Hippocampal formation (tissue), 2 donors: Measurements from ENCODE around the gene E2F2.

ENCODE experiments used
- DNase-seq, 2 donors: peaks; one replicate each; lab custom pipeline; 2025; lab: John Stamatoyannopoulos, UW

Gene E2F2

GRCh38 chr1:23562137-23562876, 31.3 kb upstream of the E2F2 start:
- DNase-seq, result peak; percentile 87 to 89

DNA sequence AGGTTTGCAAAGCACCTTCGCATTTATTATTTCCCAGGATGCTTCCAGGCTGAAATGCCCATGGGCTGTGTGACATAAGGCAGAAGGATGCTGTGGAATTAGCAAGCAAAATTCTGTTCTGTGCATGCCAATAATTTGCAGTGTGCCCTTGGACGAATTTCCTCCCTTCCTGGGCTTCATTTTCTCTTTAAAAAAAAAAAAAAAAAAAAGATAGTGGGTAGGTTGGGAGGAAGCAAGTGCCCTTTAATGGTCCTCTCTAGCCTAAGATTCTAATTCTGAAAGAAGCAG, 30.7 kb upstream of the E2F2 start:
- no peak for DNase-seq

DNA sequence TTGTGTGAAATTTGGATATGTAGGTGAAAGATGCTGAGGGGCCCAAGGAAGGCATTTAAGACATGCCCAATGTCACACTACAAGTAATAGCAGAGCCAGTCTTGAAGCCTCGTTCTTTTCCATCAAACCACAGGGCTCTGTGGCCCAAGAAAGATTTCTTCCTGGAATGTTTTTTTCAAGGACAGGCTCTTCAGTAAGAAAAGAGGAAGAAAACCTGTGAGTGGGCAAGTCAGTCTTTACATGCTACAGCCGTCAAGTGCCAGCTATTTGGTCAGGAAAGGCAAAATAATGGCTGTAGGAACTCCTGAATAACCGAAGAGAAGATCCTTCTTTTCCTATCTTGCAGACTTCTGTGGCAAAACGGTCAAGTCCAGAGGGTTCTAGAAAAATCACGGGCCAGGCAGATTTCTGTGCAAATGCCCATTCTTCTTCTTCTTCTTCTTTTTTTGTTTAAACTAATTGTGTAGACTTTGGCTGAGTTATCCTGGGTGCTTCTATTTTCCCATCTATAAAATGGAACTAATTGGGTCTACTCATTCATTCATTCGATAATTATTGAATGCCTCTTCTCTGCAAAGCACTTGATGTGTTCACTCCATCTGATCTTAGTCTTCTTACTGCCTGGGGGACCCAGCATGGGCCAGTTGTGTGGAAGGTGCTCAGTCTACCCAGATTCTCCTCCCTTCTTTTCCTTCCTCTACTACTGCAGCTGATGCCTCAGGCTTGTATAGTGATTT, 30.2 kb upstream of the E2F2 start:
- DNase-seq, result no peak

DNA sequence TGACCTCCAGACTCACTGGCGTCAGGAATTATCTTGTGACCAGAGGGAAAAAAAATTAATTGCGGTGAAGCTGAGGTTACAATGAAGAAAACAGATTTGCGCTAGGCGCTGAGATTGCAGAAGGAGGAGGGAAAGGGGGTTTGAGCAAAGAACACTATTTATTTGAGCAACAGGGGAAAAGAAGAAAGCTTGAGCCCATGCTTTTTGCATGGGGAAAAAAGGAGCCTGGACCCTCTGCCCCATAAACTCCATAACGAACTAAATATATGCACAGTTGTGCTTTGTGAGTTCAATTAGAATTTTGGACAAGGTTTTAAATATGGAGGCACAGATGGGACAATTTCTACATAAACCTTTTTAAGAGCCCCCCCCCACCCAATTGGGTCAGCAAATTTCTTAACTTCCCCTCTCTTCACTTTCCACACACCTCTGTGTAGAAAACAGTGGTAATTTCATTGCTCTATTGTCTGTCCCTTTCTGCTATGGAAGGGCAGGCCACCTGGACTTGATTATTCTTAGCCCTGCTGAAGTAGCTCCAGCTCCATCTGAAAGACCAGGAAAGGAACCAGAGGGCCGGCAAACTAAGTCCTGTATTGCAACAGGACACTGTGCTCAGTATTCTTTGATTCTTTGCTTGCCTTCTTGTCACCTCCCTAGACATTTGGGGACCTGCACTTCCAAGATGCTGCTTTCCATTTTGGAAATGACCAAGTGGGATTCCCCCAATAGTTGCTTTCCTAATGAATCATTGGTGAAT, 29.1 kb upstream of the E2F2 start:
- no peak for DNase-seq

DNA sequence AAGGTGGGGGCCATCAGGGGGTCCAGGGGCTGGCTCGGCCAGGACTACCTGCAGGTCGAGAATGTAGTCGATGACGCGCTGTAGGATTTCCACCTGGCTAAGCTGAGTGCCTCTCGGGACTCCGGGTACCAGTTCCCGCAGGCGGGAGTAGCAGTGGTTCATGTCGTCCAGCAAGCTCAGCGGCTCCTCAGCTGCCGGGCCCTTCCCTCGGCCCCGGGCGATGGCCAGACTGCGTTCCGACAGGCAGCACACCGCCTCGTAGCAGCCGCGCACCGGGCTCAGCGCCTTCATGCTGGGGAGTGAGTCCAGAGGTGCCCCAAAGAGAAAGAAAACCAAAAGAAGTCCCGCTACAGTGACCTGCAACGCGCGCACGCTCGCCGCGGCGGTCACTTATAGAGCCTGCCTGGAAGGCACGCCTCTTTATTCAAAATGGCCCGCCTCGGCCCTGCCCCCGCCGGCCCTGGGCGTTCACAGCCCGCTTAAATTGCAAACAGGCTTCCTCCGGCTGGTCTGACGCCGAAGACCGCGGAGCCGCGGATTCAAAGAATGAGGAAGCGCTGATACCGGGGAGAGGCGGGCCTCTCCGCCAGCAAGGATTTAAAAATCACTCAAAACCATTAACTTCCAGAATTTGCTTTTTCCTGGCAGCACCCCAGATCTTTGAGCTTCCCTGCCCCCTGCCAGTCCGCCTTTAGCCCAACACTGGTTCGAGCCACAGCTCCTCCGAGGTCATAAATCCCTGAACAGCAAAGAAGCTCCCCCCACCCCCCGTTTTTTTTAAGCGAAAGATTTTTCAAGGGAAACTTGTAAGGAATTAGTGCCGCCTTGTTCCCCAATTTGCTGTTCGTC, 28.3 kb upstream of the E2F2 start, which contains the start of gene ID3:
Gene ID3 (minus strand): TSS at position 366 of the 849 bp plus-strand sequence. CDS start 75 bp downstream, at position 291.
- DNase-seq, result peak; percentile 83 to 87

DNA sequence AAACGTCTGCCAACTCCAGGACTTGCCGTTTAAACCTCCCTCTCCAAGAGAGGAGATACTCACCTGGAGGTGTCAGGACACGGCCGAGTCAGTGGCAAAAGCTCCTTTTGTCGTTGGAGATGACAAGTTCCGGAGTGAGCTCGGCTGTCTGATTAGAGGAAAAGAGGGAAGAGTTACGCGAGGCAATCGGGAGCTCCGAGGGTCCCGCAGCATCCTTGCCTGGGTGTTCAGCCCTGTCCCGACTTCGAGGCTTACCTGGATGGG, 27.8 kb upstream of the E2F2 start:
- DNase-seq, result no peak

DNA sequence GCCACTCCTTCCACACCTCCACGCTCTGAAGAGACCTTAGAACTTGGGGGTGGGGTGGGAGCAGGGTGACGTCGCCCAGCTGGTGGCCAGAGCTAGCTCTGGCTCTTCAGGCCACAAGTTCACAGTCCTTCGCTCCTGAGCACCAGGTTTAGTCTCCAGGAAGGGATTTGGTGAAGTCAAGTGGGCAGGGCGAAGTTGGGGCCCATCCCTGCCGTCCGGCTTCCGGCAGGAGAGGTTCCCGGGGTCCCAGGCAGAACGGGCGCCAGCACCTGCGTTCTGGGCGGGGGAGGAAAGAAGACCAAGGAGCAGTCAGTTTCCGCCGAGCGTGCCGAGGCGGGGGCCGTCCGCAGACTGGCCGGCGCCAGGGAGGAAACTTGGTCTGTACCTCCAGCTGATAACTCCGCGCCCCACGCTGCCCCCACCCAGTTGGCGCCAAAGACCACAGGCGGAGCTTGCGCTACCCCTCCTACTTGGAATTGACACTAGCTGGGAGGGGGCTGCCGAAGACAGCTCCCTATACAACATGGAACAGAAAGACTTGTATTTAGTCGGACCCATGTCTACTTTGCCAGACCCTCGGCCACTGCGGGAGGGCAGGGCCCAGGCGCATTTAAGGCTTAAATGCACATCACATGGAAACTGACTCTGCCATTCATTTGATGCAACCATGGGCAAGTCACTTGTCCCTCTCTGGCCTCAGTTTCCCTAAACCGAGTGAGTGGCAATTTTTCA, 27.3 kb upstream of the E2F2 start:
- no peak for DNase-seq

GRCh38 chr1:23557471-23558124, 26.6 kb upstream of the E2F2 start:
- no peak for DNase-seq

DNA sequence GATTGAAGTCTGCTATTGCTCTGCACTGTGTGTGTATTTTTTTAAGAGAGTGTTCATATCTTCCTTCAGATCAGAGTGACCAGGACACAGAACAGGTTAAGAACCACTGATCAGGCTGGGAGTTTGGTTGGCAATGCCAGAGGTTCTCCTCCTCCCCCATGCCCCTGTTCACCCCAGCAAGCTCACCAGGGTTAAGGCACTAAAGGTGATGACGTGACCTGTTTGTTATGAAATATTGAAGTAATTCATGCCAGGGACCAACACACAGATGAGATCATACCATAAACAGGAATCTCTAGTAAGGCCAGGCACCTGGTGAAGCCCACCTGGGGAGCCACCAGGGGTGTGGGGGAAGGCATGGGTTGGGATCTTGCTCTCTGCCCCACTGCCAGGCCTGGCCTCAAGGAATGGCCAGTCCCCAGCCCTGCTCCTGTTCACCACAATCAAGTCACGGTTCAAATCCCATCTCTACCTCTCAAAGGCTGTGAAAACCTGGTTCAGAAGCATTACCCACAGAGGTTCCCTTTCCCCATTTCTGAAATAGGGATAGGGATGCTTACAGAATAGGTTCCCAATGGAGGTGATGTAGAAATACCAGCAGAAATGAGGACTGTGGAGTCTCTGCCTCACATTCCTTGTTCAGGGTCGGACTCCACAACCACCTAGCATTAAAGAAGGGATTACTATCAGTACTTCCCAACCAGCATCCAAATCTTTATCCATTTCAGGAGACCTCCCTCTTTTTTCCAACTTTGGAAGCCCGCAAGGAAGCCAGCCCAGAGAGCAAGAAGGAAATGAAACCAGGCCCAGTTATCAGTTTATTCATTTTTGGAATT, 25.8 kb upstream of the E2F2 start:
- DNase-seq, result no peak

DNA sequence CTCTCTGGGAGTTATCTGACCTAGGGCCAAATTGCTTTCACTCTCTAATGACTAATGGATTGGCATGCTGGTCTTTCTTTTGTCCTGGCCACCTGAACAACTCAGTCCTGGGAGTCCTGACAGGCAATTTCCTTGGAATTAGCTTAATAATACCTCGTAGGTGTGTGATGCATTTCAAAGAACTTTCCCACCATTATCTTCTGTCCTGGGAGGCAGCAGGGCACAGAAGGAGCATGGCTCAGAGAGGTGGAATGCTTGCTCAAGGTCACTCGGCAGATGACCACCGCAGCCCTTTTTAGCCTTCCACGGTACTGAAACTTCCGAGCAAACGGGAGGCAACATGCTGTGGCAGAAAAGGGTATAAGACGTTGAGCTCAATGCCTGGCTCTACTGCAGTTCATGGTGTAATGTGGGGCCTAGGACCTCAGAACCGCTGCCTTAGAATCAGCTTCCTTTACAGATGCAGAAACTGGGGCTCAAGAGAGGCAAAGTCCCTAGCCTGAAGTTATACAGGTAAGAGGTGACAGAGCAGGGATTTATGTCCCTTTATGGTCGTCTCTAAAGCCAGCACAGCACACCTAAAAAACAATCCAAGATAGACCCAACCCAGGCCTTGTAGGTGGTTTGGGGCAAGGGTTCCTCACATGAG, 25.1 kb upstream of the E2F2 start:
- DNase-seq, result no peak

DNA sequence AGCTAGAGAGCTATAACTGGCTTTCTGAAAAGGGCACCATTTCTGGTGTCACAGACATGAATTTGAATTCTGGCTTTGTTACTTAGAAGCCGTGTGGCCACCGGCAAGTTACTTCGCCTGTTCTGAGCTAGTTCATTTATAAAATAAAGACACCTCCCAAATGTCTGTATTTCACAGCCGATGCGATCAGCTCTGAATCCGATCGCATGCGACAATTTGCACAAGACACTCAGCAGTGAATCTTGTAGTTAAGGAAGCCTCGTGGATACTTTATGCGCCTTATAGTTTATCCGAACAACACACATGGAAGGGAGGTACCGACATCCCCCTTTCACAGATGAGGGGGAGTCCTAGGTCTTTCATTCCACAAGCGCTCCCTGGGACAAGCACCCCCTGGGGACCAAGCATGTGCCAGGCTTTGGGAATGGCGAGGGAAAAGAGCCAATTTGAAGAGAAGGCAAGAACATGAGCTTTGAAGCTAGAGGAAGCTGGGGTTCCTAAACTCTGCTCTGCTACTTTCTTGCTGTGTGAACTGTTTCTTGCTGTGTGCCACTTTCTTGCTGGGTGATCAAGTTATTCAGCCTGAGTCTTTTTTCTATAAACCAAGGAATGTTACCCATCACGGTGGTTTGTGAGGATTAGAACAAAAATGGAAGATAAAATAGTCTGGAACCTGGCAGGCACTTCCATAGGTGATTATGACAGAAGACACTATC, 24.4 kb upstream of the E2F2 start:
- peak in 1 of 2 donors; percentile 47 for DNase-seq

DNA sequence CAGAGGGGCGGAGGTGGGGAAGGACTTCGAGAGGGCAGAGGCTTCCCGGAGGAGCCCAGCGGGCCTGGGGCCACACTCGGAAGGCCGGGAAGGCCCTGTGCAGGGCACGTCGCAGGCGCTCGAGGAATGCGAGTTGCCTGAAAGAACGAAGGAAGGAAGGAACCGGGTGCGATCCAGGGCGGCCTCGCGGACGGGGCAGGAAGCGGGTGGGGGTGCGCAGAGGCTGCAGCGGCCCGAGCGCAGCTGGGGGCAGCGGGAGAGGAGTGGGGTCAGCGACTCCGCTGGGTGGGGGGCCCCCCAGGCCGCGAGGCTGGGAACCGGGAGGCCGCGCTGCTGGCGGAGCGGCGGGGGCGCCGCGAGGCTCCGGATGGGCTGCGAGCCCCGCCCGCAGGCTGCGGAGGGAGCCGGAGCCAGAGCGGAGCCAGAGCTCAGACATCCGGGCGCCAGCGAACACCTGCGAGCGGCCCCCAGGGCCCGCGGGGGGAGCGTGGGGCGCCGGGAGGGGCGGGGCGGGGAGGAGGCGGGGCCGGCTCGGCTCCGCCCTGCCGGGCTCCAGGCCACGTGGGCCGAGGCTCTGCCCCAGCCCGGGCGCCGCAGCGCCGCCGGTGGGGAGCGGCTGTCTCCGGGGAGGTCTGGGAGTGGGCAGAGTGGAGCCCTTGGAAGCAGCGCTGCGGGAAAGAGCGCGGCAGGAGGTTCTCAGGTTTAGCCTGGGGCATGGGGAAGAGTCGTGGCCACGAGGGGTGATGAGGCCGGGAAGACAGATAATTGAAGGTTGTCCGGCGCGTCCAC, 23.6 kb upstream of the E2F2 start:
- peak; percentile 79 to 83 for DNase-seq

- DNase-seq, result no peak
Observed at GRCh38 chr1:23554127-23554480, 23.1 kb upstream of the E2F2 start.

- no peak for DNase-seq
Observed at GRCh38 chr1:23553231-23554126, 22.4 kb upstream of the E2F2 start.

DNA sequence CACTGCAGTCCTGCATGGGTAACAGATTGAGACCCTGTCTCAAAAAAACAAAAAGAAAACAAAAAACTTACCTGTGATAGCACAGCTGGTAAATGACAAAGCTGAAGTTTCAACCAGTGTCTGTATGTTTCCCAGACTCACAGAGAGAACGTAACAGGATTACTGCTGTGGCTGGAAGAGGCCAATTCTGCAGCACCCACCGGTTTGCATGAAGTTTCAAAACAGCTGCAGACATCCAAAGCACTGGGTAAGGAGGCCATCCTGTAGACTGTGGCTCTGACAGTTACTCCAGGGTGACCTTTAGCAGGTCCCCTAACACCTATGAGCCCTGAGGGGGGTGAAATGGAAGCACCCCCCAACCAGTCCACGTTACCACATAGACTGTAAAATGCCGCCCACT, 20.8 kb upstream of the E2F2 start:
- DNase-seq, result no peak

GRCh38 chr1:23548704-23549143, 17.7 kb upstream of the E2F2 start:
- DNase-seq, result no peak
